WTC11 (cell line): ENCODE results near the gene ABHD17C.

ENCODE experiments used
- ATF3 ChIP-seq: sonication (generic); formaldehyde crosslinking; conservative IDR thresholded peaks from 2 replicates; pipeline ENCODE4 v1.8.1; 2022; ENCODE audit warnings: mild to moderate bottlenecking, missing genetic modification reagents
- ZNF281 ChIP-seq: sonication (generic); formaldehyde crosslinking; IDR thresholded peaks from 2 replicates; pipeline ENCODE4 v1.8.0; 2023; ENCODE audit warnings: mild to moderate bottlenecking, missing genetic modification reagents

- no peak for TF ChIP-seq ATF3 (CRISPR knock-in tag)
- TF ChIP-seq ZNF281 (CRISPR knock-in tag): no peak
Measured at GRCh38 chr15:80662129-80662528, 33.0 kb upstream of the ABHD17C start.
